Measurements from ENCODE around the gene MALSU1.

MALSU1 gene

DNA sequence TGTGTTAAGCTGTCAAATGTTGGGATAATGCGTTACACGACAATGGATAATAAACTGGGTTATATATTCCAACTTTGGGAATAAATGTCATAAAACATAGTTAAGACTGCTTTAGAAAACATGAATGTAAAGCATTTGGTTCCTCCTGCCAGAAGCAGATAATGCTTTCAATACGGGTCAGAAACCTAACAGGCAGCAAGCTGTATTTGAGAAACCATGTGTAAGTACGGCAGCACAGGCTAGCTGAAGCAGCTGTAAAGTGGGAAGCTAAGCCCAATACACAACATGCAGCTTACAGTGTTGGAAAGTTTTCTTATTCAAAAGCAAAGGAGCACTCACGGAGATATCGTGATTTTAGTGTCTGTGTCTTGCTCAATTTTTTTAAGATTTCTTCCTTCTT, 46.5 kb downstream of the MALSU1 start:
- Histone ChIP-seq H3K4me3 (ENCODE audit: insufficient read depth, low read depth, low read length) (no peak overlapping the region), H3K4me1 (ENCODE audit: control insufficient read depth, insufficient read depth, low read length) (peaks cover 2% of the 10 kb centered on the region), H3K9me3 (ENCODE audit: control insufficient read depth, low read length) (no peaks in the 10 kb centered on the region), H3K36me3 (ENCODE audit: control insufficient read depth, insufficient read depth, low read length) (peaks cover 42% of the 10 kb centered on the region), H3K27ac (ENCODE audit: insufficient read depth, low read depth, low read length, poor library complexity, severe bottlenecking) (no peak overlapping the region), H3K27me3 (ENCODE audit: control insufficient read depth, insufficient read depth, low read length, poor library complexity, severe bottlenecking) (no peaks in the 10 kb centered on the region)
- WGBS, 2 experiments = 97% methylated on average over 6 of the region's 6 CpGs

DNA sequence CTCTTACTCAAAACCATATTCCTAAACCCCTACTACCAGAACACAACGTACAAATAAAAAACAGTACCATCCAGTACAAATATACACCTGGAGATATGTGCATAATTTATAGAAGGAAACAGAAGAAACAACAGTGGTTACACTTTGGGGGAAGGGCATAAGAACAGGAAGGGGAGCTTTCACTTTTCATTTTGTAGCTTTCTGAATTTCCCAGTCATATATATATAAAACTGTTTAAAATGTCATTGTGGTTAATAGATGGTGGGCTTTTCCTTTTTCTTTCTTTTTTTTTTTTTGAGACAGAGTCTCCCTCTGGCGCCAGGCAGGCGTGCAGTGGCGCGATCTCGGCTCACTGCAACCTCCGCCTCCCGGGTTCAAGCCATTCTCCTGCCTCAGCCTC, 47.2 kb downstream of the MALSU1 start:
- Histone ChIP-seq H3K4me3 (ENCODE audit: insufficient read depth, low read depth, low read length) (no peak overlapping the region), H3K9me3 (ENCODE audit: control insufficient read depth, low read length) (no peaks in the 10 kb centered on the region), H3K36me3 (ENCODE audit: control insufficient read depth, insufficient read depth, low read length) (peaks cover 43% of the 10 kb centered on the region), H3K4me1 (ENCODE audit: control insufficient read depth, insufficient read depth, low read length) (peaks cover 8% of the 10 kb centered on the region), H3K27ac (ENCODE audit: insufficient read depth, low read depth, low read length, poor library complexity, severe bottlenecking) (no peak overlapping the region), H3K27me3 (ENCODE audit: control insufficient read depth, insufficient read depth, low read length, poor library complexity, severe bottlenecking) (no peaks in the 10 kb centered on the region)
- 93 to 94% methylated on average over 7 to 8 of the region's 8 CpGs for WGBS, 2 experiments

GRCh38 chr7:23347033-23347681, 48.0 kb downstream of the MALSU1 start:
- H3K4me3 ChIP-seq (ENCODE audit: insufficient read depth, low read depth, low read length) = no peak overlapping the region
- H3K4me1 ChIP-seq (ENCODE audit: control insufficient read depth, insufficient read depth, low read length) = peaks cover 13% of the 10 kb centered on the region
- no peaks in the 10 kb centered on the region for H3K9me3 ChIP-seq (ENCODE audit: control insufficient read depth, low read length)
- 95 to 96% methylated on average over 7 to 9 of the region's 9 CpGs for WGBS, 2 experiments
- no peak overlapping the region for H3K27ac ChIP-seq (ENCODE audit: insufficient read depth, low read depth, low read length, poor library complexity, severe bottlenecking)
- no peaks in the 10 kb centered on the region for H3K27me3 ChIP-seq (ENCODE audit: control insufficient read depth, insufficient read depth, low read length, poor library complexity, severe bottlenecking)
- peaks cover 38% of the 10 kb centered on the region for H3K36me3 ChIP-seq (ENCODE audit: control insufficient read depth, insufficient read depth, low read length)

DNA sequence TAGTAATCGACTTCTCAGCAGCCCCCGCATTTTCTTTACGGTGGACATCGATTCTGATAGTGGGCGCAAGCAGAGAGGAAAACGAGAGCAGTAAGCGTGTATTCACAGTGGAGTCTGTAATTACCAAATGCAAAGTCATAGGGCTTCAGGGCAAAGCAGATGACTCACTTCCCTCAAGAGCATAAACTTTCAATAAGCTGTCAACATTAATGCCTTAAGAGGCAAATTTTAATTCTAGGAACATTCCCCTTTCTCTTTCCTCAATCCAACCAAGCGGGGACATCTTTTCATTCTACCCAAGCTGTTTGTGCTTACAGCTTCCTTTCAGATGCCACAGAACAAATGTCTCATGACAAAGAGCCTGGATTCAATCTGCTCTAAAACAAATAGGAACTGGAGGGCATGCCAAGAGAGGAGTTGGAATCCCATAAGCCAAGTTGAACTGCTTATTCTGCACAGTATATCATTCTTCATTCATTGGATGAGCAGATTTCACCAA, 48.6 kb downstream of the MALSU1 start:
- H3K27me3 ChIP-seq (ENCODE audit: control insufficient read depth, insufficient read depth, low read length, poor library complexity, severe bottlenecking) = no peaks in the 10 kb centered on the region
- peaks cover 13% of the 10 kb centered on the region for H3K4me1 ChIP-seq (ENCODE audit: control insufficient read depth, insufficient read depth, low read length)
- 94 to 95% methylated on average over 8 of the region's 8 CpGs for WGBS, 2 experiments
- no peak overlapping the region for H3K4me3 ChIP-seq (ENCODE audit: insufficient read depth, low read depth, low read length)
- H3K9me3 ChIP-seq (ENCODE audit: control insufficient read depth, low read length) = no peaks in the 10 kb centered on the region
- H3K27ac ChIP-seq (ENCODE audit: insufficient read depth, low read depth, low read length, poor library complexity, severe bottlenecking) = no peak overlapping the region
- H3K36me3 ChIP-seq (ENCODE audit: control insufficient read depth, insufficient read depth, low read length) = peaks cover 33% of the 10 kb centered on the region

DNA sequence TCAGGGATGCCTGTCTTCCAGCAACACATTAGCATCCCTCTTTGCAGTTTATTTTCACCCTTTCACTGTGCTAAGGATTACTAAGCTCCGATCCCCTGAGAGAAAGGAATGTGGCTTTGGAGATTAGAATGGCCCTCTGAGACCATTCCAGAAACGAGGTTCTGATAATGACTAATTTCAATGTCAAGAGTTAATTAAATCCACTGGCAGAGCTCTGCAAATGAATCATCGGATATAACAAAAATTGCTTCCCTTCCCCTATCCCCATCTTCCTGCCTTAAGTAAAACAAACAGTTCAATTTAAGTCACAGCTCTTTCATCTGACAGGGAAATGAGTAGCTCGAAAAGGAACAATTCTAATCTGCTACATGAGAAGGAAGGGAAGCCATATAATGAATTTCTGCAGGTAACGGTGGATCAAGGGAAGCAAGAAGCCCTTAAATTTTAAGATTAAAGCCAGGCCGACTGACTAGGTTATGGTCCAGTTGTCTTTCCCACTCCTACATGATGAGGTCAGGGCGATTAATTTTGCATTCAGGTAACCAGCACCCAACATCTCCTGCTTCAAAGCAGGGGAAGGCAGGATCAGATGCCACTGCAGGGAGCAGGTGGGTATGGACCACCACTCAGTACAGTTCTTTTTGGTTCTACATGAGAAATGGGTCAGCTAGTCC, 50.5 kb downstream of the MALSU1 start:
- no peaks in the 10 kb centered on the region for H3K27me3 ChIP-seq (ENCODE audit: control insufficient read depth, insufficient read depth, low read length, poor library complexity, severe bottlenecking)
- H3K27ac ChIP-seq (ENCODE audit: insufficient read depth, low read depth, low read length, poor library complexity, severe bottlenecking) = no peak overlapping the region
- H3K9me3 ChIP-seq (ENCODE audit: control insufficient read depth, low read length) = no peaks in the 10 kb centered on the region
- no peak overlapping the region for H3K4me3 ChIP-seq (ENCODE audit: insufficient read depth, low read depth, low read length)
- H3K36me3 ChIP-seq (ENCODE audit: control insufficient read depth, insufficient read depth, low read length) = peaks cover 25% of the 10 kb centered on the region
- 74 to 82% methylated on average over 7 of the region's 7 CpGs for WGBS, 2 experiments
- H3K4me1 ChIP-seq (ENCODE audit: control insufficient read depth, insufficient read depth, low read length) = peaks cover 17% of the 10 kb centered on the region

- Histone ChIP-seq H3K4me1 (ENCODE audit: control insufficient read depth, insufficient read depth, low read length) (peaks cover 17% of the 10 kb centered on the region), H3K27me3 (ENCODE audit: control insufficient read depth, insufficient read depth, low read length, poor library complexity, severe bottlenecking) (no peaks in the 10 kb centered on the region), H3K36me3 (ENCODE audit: control insufficient read depth, insufficient read depth, low read length) (peaks cover 19% of the 10 kb centered on the region), H3K9me3 (ENCODE audit: control insufficient read depth, low read length) (no peaks in the 10 kb centered on the region), H3K27ac (ENCODE audit: insufficient read depth, low read depth, low read length, poor library complexity, severe bottlenecking) (no peak overlapping the region), H3K4me3 (ENCODE audit: insufficient read depth, low read depth, low read length) (no peak overlapping the region)
- 92 to 98% methylated on average over 2 of the region's 2 CpGs for WGBS, 2 experiments
These were observed 51.3 kb downstream of the MALSU1 start for GRCh38 chr7:23350466-23350865.

DNA sequence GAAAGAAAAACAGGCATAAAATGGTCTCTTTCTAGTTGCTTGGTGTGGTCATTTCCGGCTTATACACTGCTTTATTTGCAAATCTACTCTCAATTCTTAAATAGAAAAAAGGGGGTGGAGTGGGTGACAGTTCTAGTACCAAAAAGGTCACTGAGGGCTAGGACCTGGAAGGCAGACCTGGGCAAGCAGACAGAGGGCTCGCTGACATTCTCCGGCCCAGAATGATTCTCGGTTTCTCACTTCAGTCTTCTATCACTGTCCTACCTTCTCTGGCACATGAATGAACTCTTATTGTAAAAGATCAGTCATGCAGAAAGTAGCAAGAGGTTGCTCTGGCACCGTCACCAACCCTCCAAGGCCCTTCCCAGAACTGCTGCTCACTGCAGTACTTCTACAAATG, 54.0 kb downstream of the MALSU1 start:
- peaks cover 5% of the 10 kb centered on the region for H3K36me3 ChIP-seq (ENCODE audit: control insufficient read depth, insufficient read depth, low read length)
- H3K4me1 ChIP-seq (ENCODE audit: control insufficient read depth, insufficient read depth, low read length) = peaks cover 17% of the 10 kb centered on the region
- no peak overlapping the region for H3K4me3 ChIP-seq (ENCODE audit: insufficient read depth, low read depth, low read length)
- no peaks in the 10 kb centered on the region for H3K27me3 ChIP-seq (ENCODE audit: control insufficient read depth, insufficient read depth, low read length, poor library complexity, severe bottlenecking)
- no peak overlapping the region for H3K27ac ChIP-seq (ENCODE audit: insufficient read depth, low read depth, low read length, poor library complexity, severe bottlenecking)
- 75 to 80% methylated on average over 4 of the region's 5 CpGs for WGBS, 2 experiments
- no peaks in the 10 kb centered on the region for H3K9me3 ChIP-seq (ENCODE audit: control insufficient read depth, low read length)

- no peak overlapping the region for H3K4me3 ChIP-seq (ENCODE audit: insufficient read depth, low read depth, low read length)
- peaks cover 10% of the 10 kb centered on the region for H3K4me1 ChIP-seq (ENCODE audit: control insufficient read depth, insufficient read depth, low read length)
- H3K9me3 ChIP-seq (ENCODE audit: control insufficient read depth, low read length) = no peaks in the 10 kb centered on the region
- peaks cover 6% of the 10 kb centered on the region for H3K36me3 ChIP-seq (ENCODE audit: control insufficient read depth, insufficient read depth, low read length)
- WGBS, 2 experiments = 94 to 96% methylated on average over 3 of the region's 3 CpGs
- no peak overlapping the region for H3K27ac ChIP-seq (ENCODE audit: insufficient read depth, low read depth, low read length, poor library complexity, severe bottlenecking)
- no peaks in the 10 kb centered on the region for H3K27me3 ChIP-seq (ENCODE audit: control insufficient read depth, insufficient read depth, low read length, poor library complexity, severe bottlenecking)
These were observed 57.0 kb downstream of the MALSU1 start for GRCh38 chr7:23356168-23356567.

DNA sequence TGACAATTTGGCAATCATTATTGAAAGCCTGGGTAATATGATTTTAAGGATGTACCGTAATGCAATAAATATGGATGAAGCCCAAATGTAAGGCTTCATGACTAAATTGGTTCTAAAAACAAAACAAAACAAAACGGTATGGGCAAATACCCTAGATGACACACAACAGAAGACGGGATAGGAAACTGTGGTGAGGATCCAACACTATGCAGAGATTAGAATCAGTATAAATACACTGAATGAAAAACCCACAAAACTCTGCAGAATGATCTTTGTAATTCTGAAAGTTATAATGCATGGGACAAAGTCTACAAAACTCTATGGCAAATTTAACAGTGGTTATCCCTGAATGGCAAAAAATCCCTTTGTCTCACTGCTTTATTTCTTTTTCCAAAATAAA, 57.6 kb downstream of the MALSU1 start:
- Histone ChIP-seq H3K4me1 (ENCODE audit: control insufficient read depth, insufficient read depth, low read length) (peaks cover 5% of the 10 kb centered on the region), H3K4me3 (ENCODE audit: insufficient read depth, low read depth, low read length) (no peak overlapping the region), H3K36me3 (ENCODE audit: control insufficient read depth, insufficient read depth, low read length) (peaks cover 6% of the 10 kb centered on the region), H3K27me3 (ENCODE audit: control insufficient read depth, insufficient read depth, low read length, poor library complexity, severe bottlenecking) (no peaks in the 10 kb centered on the region), H3K27ac (ENCODE audit: insufficient read depth, low read depth, low read length, poor library complexity, severe bottlenecking) (no peak overlapping the region), H3K9me3 (ENCODE audit: control insufficient read depth, low read length) (no peaks in the 10 kb centered on the region)
- 93 to 96% methylated on average over 2 to 3 of the region's 3 CpGs for WGBS, 2 experiments

DNA sequence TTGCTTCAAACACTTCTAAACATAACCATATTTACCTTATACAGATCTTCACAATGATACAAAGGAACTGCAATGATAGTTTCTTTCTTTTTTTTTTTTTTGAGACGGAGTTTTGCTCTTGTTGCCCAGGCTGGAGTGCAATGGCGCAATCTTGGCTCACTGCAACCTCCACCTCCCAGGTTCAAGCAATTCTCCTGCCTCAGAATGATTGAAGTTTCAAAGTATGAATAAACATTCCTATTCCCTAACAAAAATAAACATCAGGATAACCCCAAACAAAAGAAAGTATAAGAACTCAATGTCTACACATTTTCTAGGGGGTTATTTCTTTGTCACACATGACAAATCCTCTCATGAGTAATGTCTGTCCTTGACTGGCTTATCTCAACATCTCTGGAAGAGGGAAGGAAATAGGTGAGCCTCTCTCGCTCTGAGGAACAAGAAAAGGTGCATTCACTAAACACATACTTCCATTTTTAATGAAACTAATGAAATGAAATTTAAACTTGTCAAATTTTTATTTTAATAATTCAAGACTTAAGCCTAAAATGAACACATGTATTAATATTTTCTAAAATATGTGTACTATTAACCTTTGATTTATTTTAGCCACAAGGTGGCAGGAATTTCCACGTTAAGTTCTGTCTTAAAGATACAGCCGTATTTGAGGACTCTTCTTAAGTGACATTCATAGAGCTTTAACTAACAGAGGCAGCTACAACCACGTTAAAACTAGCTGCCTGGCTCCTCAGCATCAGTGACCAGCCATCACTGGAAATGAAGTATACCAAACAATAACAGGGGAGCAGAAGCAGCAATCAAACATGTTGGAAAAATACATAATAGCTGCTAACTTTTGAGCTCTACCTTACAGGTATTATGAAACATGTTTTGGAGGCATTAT, 58.3 kb downstream of the MALSU1 start:
- 69 to 76% methylated on average over 4 of the region's 6 CpGs for WGBS, 2 experiments
- H3K9me3 ChIP-seq (ENCODE audit: control insufficient read depth, low read length) = no peaks in the 10 kb centered on the region
- peaks cover 4% of the 10 kb centered on the region for H3K4me1 ChIP-seq (ENCODE audit: control insufficient read depth, insufficient read depth, low read length)
- peaks cover 6% of the 10 kb centered on the region for H3K36me3 ChIP-seq (ENCODE audit: control insufficient read depth, insufficient read depth, low read length)
- no peak overlapping the region for H3K27ac ChIP-seq (ENCODE audit: insufficient read depth, low read depth, low read length, poor library complexity, severe bottlenecking)
- H3K4me3 ChIP-seq (ENCODE audit: insufficient read depth, low read depth, low read length) = no peak overlapping the region
- H3K27me3 ChIP-seq (ENCODE audit: control insufficient read depth, insufficient read depth, low read length, poor library complexity, severe bottlenecking) = no peaks in the 10 kb centered on the region

Data from ectodermal cell (in vitro differentiated cells).